HepG2 (cell line): ENCODE results near the gene RPL4. TPM values are rescaled to one million over a fixed set of nuclear protein-coding genes. Genes with fewer than 3 reads are reported as not detected.
A peak's percentile ranks its signal among the peaks of the same experiment; 100 is the strongest.
"Not testable (repeated sequence)": the region's sequence is repeated elsewhere in the genome, so short reads cannot be mapped to it uniquely, and the experiment has no call there.

Source experiments
- ATAC-seq: fragments of 200-7000 bp; cut with Tn5 transposase; 3 replicates; pipeline ENCODE4 v1.9.1; 2020; ENCODE audit warnings: mild to moderate bottlenecking, moderate library complexity
- BruUV-seq: library from RNA; stranded (reverse); fragments of 400-500 nt; replicated peaks from 2 replicates; lab custom pipeline; 2021; lab: Mats Ljungman, UMichigan
- CTCF ChIA-PET: fragments of 300-600 bp; formaldehyde crosslinking; extraction: SDS; loops from one replicate; lab custom pipeline; 2021; ENCODE audit warnings: low total read pairs, inconsistent platforms, low intra/inter-chr PET ratio; lab: Yijun Ruan, JAX
- POLR2A ChIA-PET: fragments of 350-600 bp; sonication (Branson Sonifier 250); formaldehyde crosslinking; loops from one replicate; lab custom pipeline; 2020; ENCODE audit warnings: antibody characterized with exemption, inconsistent platforms; lab: Yijun Ruan, JAX
- DNase-seq: peaks from one replicate; pipeline ENCODE4 v3.0.0-alpha.2; 2015; ENCODE audit warnings: low spot score
- FAIRE-seq: peaks from 3 replicates; lab custom pipeline; 2011; peaks lifted over from hg19 to GRCh38; lab: Jason Lieb, UNC
- H2AFZ ChIP-seq: one replicate; pipeline ENCODE4 v1.6.1; 2011; ENCODE audit warnings: low read length, inconsistent platforms
- H3K27ac ChIP-seq: fragments of 300-600 bp; 3 replicates; pipeline ENCODE4 v1.8.0; 2011; ENCODE audit warnings: mixed run types, mild to moderate bottlenecking, mixed read lengths, low read length, inconsistent platforms; ENCODE audit not compliant: insufficient read depth; ENCODE audit errors: extremely low read length
- H3K27me3 ChIP-seq, 2 experiments: fragments of 200-600 bp in 1 of 2; 2 replicates in 1 of 2; 3 replicates in 1 of 2; pipeline versions ENCODE4 v1.6.0 to v1.8.0; 2011; ENCODE audit warnings: low read length in 2 of 2, mild to moderate bottlenecking in 2 of 2, moderate library complexity in 2 of 2, inconsistent platforms in 1 of 2; ENCODE audit not compliant: insufficient read depth in 2 of 2, control insufficient read depth in 1 of 2
- H3K36me3 ChIP-seq, 2 experiments: fragments of 200-600 bp in 1 of 2; replicated peaks in 1 of 2; 2 replicates in 1 of 2; 3 replicates in 1 of 2; pipeline versions ENCODE4 v1.5.1 to v1.8.0; 2011; ENCODE audit warnings: low read length in 2 of 2, inconsistent platforms in 1 of 2; ENCODE audit not compliant: insufficient read depth in 2 of 2, control insufficient read depth in 1 of 2
- H3K4me1 ChIP-seq: 2 replicates; pipeline ENCODE4 v1.5.1; 2012; ENCODE audit warnings: low read length, inconsistent platforms; ENCODE audit not compliant: insufficient read depth
- H3K4me2 ChIP-seq: 2 replicates; pipeline ENCODE4 v1.6.0; 2011; ENCODE audit warnings: low read depth, low read length, inconsistent platforms
- H3K4me3 ChIP-seq, 3 experiments: fragments of 200-600 bp in 1 of 3; sonication (generic), shearing (Covaris generic) in 1 of 3; replicated peaks in 1 of 3; 2 replicates each; pipeline ENCODE4 v1.5.1; 2011 to 2016; ENCODE audit warnings: low read length in 3 of 3, inconsistent platforms in 2 of 3, low read depth in 2 of 3, mild to moderate bottlenecking in 2 of 3, control low read depth in 1 of 3, mixed read lengths in 1 of 3; ENCODE audit not compliant: insufficient read depth in 1 of 3
- H3K79me2 ChIP-seq: one replicate; pipeline ENCODE4 v1.6.1; 2011; ENCODE audit warnings: low read length, inconsistent platforms; ENCODE audit not compliant: insufficient read depth
- H3K9ac ChIP-seq: 2 replicates; pipeline ENCODE4 v1.6.0; 2011; ENCODE audit warnings: mild to moderate bottlenecking, low read depth, low read length, inconsistent platforms; ENCODE audit not compliant: insufficient read depth
- H3K9me3 ChIP-seq: 2 replicates; pipeline ENCODE4 v1.5.1; 2012; ENCODE audit warnings: mild to moderate bottlenecking, low read length
- H4K20me1 ChIP-seq: 2 replicates; pipeline ENCODE4 v1.6.0; 2011; ENCODE audit warnings: inconsistent platforms, mild to moderate bottlenecking, low read length, moderate library complexity; ENCODE audit not compliant: insufficient read depth
- ARID3A ChIP-seq: IDR thresholded peaks from 2 replicates; pipeline ENCODE4 v1.6.1; 2012; ENCODE audit warnings: low read depth, low read length, improper control_type of control experiment
- CEBPG ChIP-seq: IDR thresholded peaks from 2 replicates; pipeline ENCODE4 v1.6.1; 2016
- FOSL2 ChIP-seq: sonication (generic); formaldehyde crosslinking; IDR thresholded peaks from 2 replicates; pipeline ENCODE4 v1.4.0; 2020; ENCODE audit warnings: missing genetic modification reagents
- GABPA ChIP-seq, 2 experiments: IDR thresholded peaks; 2 replicates each; pipeline ENCODE4 v1.6.1; 2011 to 2016; ENCODE audit warnings: low read depth in 2 of 2, low read length in 1 of 2, missing biosample characterization in 1 of 2, missing genetic modification characterization in 1 of 2
- GATAD1 ChIP-seq: IDR thresholded peaks from 2 replicates; pipeline ENCODE4 v1.6.1; 2016; ENCODE audit warnings: missing genetic modification reagents, missing compliant biosample characterization
- GATAD2A ChIP-seq: IDR thresholded peaks from 2 replicates; pipeline ENCODE4 v1.6.1; 2016
- HNF4A ChIP-seq: sonication (generic); formaldehyde crosslinking; IDR thresholded peaks from 2 replicates; pipeline ENCODE4 v1.4.0; 2020; ENCODE audit warnings: missing genetic modification reagents
- HOXA5 ChIP-seq: sonication (generic); formaldehyde crosslinking; IDR thresholded peaks from 2 replicates; pipeline ENCODE4 v1.4.0; 2020; ENCODE audit warnings: missing genetic modification reagents
- MED1 ChIP-seq: sonication (generic); formaldehyde crosslinking; IDR thresholded peaks from 2 replicates; pipeline ENCODE4 v1.4.0; 2020; ENCODE audit warnings: missing genetic modification reagents
- POLR2A ChIP-seq, 2 experiments: IDR thresholded peaks; 2 replicates each; pipeline ENCODE4 v1.6.1; 2011; ENCODE audit warnings: low read depth in 2 of 2, low read length in 2 of 2, mild to moderate bottlenecking in 1 of 2, moderate library complexity in 1 of 2; ENCODE audit not compliant: insufficient read depth in 1 of 2
- POLR2AphosphoS5 ChIP-seq: IDR thresholded peaks from 2 replicates; pipeline ENCODE4 v1.6.1; 2012; ENCODE audit warnings: low read depth, low read length
- PPARG ChIP-seq: conservative IDR thresholded peaks from 2 replicates; pipeline ENCODE4 v1.6.1; 2016; ENCODE audit warnings: missing biosample characterization, missing genetic modification reagents
- RBFOX2 ChIP-seq: fragments of 200-400 bp; formaldehyde crosslinking; IDR thresholded peaks from 2 replicates; pipeline ENCODE4 v1.6.1; 2017; ENCODE audit warnings: low read depth, mild to moderate bottlenecking, low read length
- SAP130 ChIP-seq: IDR thresholded peaks from 2 replicates; pipeline ENCODE4 v1.6.1; 2016; ENCODE audit warnings: low read depth
- WGBS: methylation state at CpG from one replicate; pipeline ENCODE4 v1.1.6; 2017; ENCODE audit warnings: low lambda C conversion rate; 5-methylcytosine and 5-hydroxymethylcytosine counted together
- in situ Hi-C: cut with HindIII; loops from 2 replicates; pipeline ENCODE4 v1.10.0; 2017; ENCODE audit warnings: low pct_unique_long_range_greater_than_20kb; ENCODE audit not compliant: extremely low pct_ligation_motif_present
- intact Hi-C: fragments of 100-400 bp; cut with micrococcal nuclease; formaldehyde crosslinking; loops from one replicate; pipeline ENCODE4 v1.10.0; 2022; ENCODE audit not compliant: unreplicated experiment
- polyA plus RNA-seq, 8 experiments: library from polyadenylated mRNA; depleted of rRNA in 3 of 8; stranded (reverse) in 7 of 8; unstranded in 1 of 8; fragments of >200 nt; fragmentation: Illumina TruSeq in 4 of 8; extraction: Trizol in 4 of 8; gene quantifications; 2 replicates each; pipeline versions ENCODE4 v1.2.1 to v1.2.3, GENCODE V29; 2011 to 2016; ENCODE audit warnings: low read depth in 4 of 8, missing spikeins in 1 of 8, mixed read lengths in 1 of 8; ENCODE audit not compliant: insufficient read depth in 1 of 8
- total RNA-seq, 5 experiments: library from RNA; depleted of rRNA; stranded (reverse); fragments of >200 nt; fragmentation: Illumina TruSeq; extraction: Trizol; gene quantifications; 2 replicates each; pipeline ENCODE4 v1.2.3, GENCODE V29; 2016; ENCODE audit warnings: low read depth in 1 of 5

RPL4 gene
- total and polyA plus RNA-seq, 2 of the 13 experiments (the other 11 are each of a cell fraction or from before 2014, with no cell fraction given) = 3,630 to 3,960 TPM

GRCh38 chr15:66503041-66503648 is 1.5 kb downstream of the RPL4 start:
- ATAC-seq; BruUV-seq; FAIRE-seq; CTCF ChIA-PET; H3K27me3 ChIP-seq; intact Hi-C loops; in situ Hi-C loops; H2AFZ ChIP-seq; H3K9me3 ChIP-seq; TF ChIP-seq GABPA (IDR thresholded peaks at IDR 0.05; ENCODE audit: low read depth, low read length): not testable (repeated sequence)
- POLR2A ChIA-PET = interaction anchor here (0.5 kb wide), 1 partner anchor 121 kb away, joined by 3 read pairs; no protein-coding TSS in a partner anchor
- 12% methylated on average over 13 of the region's 13 CpGs for WGBS
- peak; percentile 21 for DNase-seq
- peak overlapping the region; percentile 96 for H3K9ac ChIP-seq
- H3K36me3 ChIP-seq = peaks cover 6 to 48% of the 10 kb centered on the region in 2 experiments; a peak in 4 of 5 replicates
- H3K79me2 ChIP-seq = peaks cover 55% of the 10 kb centered on the region
- H3K27ac ChIP-seq = peak overlapping the region; percentile 89
- TF ChIP-seq HNF4A (CRISPR knock-in tag) (peak; percentile 59), RBFOX2 (peak; percentile 51; the same call in 1 of the 2 replicates), SAP130 (CRISPR knock-in tag) (peak; percentile 69), POLR2A (IDR thresholded peaks at IDR 0.05; ENCODE audit: insufficient read depth in 1 of 2, low read depth in 2 of 2, low read length in 2 of 2) (peak in 1 of 2 experiments; percentile 70; a peak in 2 of 4 replicates), GABPA (CRISPR knock-in tag; IDR thresholded peaks at IDR 0.05; ENCODE audit: low read depth) (0 out of 2 replicates have a peak, but pooled peaks have one; percentile 22), GATAD1 (CRISPR knock-in tag) (0 out of 2 replicates have a peak, but pooled peaks have one; percentile 28), GATAD2A (0 out of 2 replicates have a peak, but pooled peaks have one; percentile 20), CEBPG (peak; percentile 71), PPARG (CRISPR knock-in tag) (0 out of 2 replicates have a peak, but pooled peaks have one; percentile 35), HOXA5 (CRISPR knock-in tag) (0 out of 2 replicates have a peak, but pooled peaks have one; percentile 21), FOSL2 (CRISPR knock-in tag) (peak; percentile 27; the same call in 1 of the 2 replicates), MED1 (CRISPR knock-in tag) (peak; percentile 19; the same call in 1 of the 2 replicates), ARID3A (0 out of 2 replicates have a peak, but pooled peaks have one; percentile 15), POLR2AphosphoS5 (peak; percentile 26; the same call in 1 of the 2 replicates)
- peak overlapping the region; percentile 69 to 100 (median 88) for H3K4me3 ChIP-seq
- peak overlapping the region; percentile 93 for H3K4me2 ChIP-seq
- peaks cover 54% of the 10 kb centered on the region for H3K4me1 ChIP-seq
- H4K20me1 ChIP-seq = peaks cover 38% of the 10 kb centered on the region
